HG03103 (cell line): ENCODE data around the gene KANSL1.
"Not testable (repeated sequence)": the region's sequence is repeated elsewhere in the genome, so short reads cannot be mapped to it uniquely, and the experiment has no call there.

Experiments used
- ATAC-seq: cut with Tn5 transposase; IDR thresholded peaks from one replicate; pipeline ENCODE4 v1.9.1; 2021; ENCODE audit warnings: low read depth; ENCODE audit not compliant: unreplicated experiment

Gene KANSL1

GRCh38 chr17:46193151-46193625 is at the start of gene KANSL1:
Gene KANSL1, minus strand, starts transcription at chr17:46193429. Its CDS starts 21,286 bp downstream, at chr17:46172143.
- ATAC-seq = peak; percentile 52

DNA sequence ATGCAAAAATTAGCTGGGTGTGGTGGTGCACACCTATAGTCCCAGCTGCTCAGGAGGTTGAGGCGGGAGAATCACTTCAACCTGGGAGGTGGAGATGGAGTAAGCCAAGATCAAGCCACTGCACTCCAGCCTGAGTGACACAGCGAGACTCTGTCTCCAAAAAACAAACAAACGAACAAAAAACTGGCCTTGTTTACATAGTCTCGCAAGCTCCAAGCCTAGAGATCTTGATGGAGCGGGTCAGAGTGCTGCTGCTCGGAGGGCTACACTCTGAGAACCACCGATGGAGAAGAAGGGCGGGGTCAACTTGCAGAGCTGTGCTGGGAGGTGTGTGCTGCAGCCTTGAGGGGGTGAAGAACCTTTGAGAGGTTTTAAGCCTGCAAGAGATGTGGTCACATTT is 38.1 kb upstream of the KANSL1 start:
- not testable (repeated sequence) for ATAC-seq

- peak; percentile 98 for ATAC-seq
These were observed 32.1 kb upstream of the KANSL1 start for GRCh38 chr17:46225274-46225794.

DNA sequence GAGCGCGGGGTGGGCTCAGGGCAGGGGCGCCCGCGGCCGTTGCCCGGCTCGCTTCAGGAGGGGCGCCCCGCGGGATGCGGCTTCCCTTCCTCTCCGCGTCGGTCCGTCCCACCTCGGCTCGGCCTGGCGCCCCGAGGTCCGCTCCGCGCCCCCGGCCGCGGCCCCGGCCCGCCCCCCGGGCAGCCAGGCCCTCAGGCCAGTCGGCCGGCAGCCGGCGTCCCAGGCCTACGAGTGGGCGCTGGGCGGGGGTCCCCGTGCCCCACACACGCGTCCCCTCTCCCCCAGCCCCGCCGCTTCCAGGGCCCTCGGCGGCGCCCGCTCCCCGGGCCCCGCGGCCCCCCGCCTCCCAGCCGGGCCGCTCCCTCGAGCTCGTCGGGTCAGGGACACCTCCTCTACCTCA is 31.6 kb upstream of the KANSL1 start:
- peak; percentile 21 for ATAC-seq

DNA sequence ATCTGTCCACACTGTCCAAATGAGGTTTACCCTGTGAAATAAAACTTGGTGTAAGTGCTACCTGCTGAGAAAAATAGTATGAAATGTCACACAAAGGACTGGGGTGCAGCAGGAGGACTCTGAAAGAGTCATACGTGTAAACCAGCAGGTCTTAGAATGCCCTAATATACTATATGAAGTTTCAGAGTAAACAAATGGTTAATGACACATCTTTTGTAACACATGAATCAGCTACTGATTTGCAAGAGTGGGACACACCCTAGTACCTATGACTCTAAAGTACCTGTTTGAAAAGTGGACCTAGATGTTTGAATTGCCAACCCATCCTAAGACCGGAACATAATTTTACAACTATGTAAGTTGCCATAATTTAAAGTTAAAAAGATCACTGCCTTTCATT is 29.8 kb upstream of the KANSL1 start:
- not testable (repeated sequence) for ATAC-seq

DNA sequence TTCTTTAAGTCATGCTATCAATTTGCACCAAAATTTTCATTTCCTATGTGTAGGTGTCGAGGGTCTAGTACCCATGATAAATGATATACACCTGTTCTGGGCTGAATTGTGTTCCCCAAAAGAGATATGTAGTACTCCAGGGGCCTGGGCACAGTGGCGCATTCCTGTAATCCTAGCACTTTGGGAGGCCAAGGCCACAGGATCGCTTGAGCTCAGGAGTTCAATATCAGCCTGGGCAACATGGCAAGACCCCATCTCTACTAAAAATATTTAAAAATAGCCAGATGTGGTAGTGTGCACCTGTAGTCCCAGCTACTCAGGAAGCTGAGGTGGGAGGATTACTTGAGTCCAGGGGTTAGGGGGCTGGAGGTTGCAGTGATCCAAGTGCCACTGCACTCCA is 23.5 kb upstream of the KANSL1 start:
- no peak for ATAC-seq

DNA sequence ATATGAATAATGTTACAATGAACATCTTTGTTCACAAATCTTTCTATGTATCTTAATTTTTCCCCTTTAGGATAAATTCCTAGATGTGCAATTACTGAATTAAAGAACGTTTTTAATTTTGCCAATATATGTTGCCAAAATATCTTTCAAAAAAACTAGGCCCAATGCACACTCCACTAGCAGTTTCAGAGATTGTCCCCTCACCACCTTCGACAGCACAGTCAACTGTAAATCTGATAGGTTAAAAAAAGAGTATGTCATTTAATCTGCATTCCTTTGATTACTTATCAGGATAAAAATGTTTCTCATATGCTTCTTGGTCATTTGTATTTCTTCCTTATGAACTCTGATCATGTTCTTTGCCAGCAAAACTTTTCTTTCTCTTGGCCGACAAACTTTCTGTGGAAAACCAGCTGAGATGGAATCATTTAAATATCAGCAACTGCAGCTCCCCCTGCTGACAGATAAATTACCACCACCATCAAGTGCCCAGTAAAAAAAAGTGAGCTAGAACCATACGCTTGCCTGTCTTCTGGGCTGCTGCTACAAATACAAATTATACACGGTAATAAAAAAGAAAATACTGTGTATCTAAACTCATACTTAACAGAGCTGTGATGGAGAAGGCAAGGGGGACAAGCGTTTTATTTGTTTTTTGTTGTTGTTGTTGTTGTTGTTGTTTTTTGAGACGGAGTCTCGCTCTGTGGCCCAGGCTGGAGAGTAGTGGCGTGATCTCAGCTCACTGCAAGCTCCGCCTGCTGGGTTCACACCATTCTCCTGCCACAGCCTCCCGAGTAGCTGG is 19.6 kb upstream of the KANSL1 start:
- ATAC-seq = no peak

GRCh38 chr17:46208997-46209396 is 15.8 kb upstream of the KANSL1 start:
- ATAC-seq = no peak

- ATAC-seq = no peak
These were observed 12.7 kb upstream of the KANSL1 start for GRCh38 chr17:46205975-46206374.

DNA sequence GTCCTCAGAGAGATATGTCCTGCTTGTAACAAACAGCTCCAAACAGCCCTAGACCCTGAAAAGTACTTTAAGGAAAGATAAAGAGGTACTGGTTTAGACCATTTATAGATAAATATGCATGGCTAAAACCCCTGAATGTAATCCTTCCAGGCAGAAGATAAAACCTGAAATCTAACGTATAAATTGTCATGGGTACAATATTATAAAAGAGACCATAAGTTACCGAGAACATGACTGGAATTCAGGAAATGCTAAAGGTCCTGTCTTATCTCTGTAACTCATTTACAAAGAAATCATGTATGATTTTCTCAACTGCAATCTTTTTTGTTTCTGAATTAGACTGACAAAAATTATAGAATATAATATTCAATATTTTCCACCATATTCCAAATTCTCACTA is 9.2 kb upstream of the KANSL1 start:
- no peak for ATAC-seq

DNA sequence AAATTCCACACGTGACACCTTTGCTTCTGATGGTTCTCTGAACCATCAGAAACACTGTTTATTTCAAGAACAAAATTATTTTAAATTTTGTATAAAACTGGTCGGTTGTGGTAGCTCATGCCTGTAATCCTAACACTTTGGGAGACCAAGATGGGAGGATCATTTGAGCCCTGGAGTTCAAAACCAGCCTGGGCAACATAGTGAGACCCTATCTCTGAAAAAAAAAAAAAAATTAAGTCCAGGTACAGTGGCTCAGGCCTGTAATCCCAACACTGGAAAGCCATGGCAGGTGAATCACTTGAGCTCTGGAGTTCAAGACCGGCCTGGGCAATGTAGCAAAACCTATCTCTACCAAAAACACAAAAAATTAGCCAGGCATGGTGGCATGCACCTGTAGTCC is 8.3 kb upstream of the KANSL1 start:
- ATAC-seq = no peak

DNA sequence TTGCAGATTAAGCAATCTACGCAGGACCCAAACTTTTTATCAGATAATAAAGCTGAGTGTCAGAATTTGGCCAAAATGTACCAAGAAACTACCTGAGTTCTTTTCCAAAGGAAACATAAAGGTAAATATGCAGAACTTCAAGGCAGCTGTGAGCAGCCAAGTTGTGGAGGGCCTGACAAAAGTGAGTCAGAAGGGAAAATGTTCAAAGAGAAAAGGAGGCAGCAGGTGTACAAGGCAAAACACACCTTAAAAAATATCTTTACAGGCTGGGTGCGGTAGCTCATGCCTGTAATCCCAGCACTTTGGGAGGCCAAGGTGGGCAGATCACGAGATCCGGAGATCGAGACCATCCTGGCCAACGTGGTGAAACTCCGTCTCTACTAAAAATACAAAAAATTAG is 7.0 kb upstream of the KANSL1 start:
- ATAC-seq = no peak

DNA sequence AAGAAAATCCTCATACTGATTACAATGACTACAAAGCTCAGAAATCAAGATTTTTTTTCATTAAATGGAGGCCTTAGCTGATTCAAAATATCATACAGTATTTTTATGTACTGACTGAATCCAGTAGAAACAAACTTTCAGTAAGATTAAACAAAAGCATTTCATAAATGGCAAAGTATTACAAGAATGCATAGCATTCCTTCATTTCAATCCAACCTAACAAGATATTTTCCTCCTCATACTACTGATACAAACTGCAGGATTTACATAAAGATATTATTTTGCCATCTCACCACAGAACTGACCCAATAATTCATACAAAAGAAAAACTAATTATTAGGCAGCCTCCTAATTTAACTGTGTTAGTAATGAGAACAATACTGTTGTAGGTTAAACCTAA is 6.2 kb upstream of the KANSL1 start:
- no peak for ATAC-seq

DNA sequence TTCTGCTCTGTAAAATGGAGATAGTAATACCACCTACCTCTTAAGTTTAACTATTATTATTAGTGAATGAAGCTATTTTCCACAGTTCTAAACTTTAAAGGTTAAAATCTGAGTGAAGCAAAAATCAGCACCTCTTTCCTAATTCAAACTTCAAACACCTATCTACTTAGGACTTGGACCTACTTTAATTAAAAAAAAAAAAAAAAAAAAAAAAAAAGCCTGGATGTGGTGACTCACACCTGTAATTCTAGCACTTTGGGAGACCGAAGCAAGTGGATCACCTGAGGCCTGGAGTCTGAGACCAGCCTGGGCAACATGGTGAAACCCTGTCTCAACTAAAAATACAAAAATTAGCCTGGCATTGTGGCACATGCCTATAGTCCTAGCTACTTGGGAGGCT is 5.0 kb upstream of the KANSL1 start:
- no peak for ATAC-seq

- ATAC-seq = no peak
These were observed 4.3 kb upstream of the KANSL1 start for GRCh38 chr17:46197530-46197929.

GRCh38 chr17:46195939-46196716 is 2.9 kb upstream of the KANSL1 start:
- ATAC-seq = no peak

GRCh38 chr17:46195217-46195855 is 2.1 kb upstream of the KANSL1 start:
- no peak for ATAC-seq

DNA sequence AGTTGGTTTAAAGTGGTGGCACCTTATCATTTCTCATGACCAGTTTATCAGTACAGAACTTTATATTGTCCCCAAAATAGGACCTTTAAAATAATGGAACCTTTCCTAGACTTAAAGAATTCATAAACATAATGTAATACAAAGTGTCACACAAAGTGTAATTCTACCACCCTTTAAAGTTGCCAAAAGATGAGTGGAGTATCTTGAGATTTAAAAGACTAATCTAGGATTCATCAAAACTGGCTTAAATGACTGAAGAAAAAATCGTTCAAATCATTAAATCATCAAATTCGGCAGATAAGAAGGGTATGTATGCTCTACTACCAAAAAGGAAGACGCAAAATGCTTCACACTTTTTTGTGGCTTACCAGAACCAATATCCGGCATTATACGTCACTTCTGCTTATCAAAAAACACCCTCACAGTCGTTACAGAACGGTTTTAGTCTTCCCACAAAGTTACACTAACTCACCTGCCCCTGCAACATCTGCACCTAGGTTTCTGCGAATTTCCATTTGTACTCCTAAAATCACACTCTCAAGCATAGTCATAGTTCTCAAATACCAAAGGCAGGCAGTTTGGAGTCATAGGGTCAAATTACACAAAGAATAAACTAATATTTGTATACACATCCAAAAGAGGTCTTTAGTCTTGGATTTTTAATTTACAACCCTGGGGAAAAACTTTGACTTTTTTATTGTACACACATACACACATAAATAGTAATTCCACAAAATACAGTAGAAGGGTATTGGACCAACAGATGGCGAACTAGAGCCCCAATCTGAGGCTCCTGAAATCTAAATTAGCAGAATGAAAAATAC is 1.4 kb upstream of the KANSL1 start:
- ATAC-seq = no peak

- peak; percentile 39 for ATAC-seq
These were observed 580 bp upstream of the KANSL1 start for GRCh38 chr17:46193626-46194392.
